Left renal cortex interstitium (tissue), 4 donors: Measurements from ENCODE around the gene PLA2G6. TPM values are rescaled to one million over a fixed set of nuclear protein-coding genes. Genes with fewer than 3 reads are reported as not detected.
"Not testable (repeated sequence)": the region's sequence is repeated elsewhere in the genome, so short reads cannot be mapped to it uniquely, and the experiment has no call there.

ENCODE experiments used
- DNase-seq, 4 donors: peaks; one replicate each; pipeline ENCODE4 v3.0.0-alpha.2; 2013; ENCODE audit warnings: low read depth in 4 of 4, low spot score in 2 of 4, missing footprints in 1 of 4
- polyA plus RNA-seq, 4 donors: library from polyadenylated mRNA; unstranded; fragments of 120-200 nt; gene quantifications; one replicate each; pipeline ENCODE4 v1.2.1, GENCODE V29; 2013; ENCODE audit not compliant: insufficient read length in 4 of 4

The PLA2G6 gene
- polyA plus RNA-seq, 4 donors, result 27.6 to 72.6 (median 49.3) TPM

DNA sequence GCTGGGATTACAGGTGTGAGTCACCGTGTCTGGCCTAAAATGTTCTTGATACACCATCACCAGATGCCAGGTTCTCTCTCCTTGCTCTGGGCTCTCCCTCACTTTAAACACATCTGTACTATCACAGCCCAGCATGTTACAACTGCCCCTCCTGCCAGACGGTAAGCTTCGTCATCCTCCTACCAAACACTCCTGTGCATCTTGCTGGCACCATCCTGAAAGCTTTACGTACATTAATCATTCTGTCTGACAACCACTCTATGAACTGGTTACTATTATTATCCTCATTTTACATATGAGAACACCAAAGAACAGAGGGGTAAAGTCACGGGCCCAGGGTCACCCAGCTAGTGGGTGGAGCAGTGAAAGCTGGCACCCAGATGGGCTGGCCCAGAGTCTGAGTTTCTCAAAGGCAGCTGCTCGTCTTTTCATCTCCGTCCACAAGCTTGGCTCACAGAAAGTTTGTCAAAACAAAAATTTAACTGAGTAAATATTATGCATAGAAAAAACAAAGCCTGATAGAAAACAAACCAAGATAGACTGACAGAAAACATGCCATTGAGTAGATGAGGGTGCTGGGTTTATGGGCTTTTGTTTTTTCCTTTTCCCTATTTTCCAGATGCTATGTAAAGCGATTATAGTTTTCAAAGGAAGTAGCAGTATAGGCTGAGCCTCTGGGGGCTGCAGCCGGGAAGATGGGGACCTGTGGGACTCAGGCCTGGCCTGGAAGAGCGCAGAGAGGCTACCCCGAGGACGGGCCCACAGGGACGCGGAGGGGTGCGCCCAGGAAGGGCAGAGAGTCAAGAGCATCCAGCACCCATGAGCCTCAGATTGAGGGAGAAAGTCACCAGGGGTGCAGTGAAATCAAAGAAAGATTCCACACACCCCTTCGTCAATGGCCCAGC, 9.5 kb downstream of the PLA2G6 start:
- no peak for DNase-seq

DNA sequence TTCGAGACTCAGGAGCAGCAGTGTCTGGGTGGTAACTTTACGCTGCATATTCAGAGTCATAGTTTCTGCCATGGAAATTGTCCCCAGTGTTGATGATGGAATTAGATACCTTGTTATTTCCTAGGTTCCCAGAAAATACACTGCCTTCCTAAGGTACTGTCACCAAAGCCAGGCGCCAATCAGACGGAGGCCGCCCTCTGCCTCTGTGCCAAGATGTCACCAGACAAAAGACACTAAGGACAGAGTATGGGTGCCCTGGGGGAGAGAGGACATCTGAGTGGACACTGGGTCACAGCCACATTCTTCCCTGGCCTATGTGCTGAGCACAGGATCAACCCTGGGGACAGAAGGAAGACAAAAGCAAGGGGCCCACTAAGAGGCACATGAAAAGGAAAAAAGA, 11.2 kb downstream of the PLA2G6 start:
- DNase-seq, result no peak

DNA sequence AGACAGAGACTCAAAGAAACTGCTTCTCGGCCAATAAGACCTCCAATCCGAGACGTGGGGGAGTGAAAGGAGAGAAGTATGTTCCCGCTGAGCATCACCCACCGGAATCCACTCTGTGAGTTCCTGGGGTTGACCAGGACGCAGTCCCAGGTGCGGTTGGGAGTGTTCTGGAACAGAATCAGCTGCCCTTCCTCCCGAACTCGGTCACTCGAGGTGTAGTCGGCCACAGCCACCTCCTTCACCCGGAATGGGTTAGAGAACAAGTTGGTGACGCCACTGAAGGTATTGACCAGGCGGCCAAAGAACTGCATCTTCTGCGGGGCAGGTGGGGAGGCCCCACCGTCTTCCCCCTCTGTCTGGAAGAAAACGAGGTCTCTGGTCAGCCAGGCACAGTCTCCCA, 12.5 kb downstream of the PLA2G6 start:
- DNase-seq, result no peak

DNA sequence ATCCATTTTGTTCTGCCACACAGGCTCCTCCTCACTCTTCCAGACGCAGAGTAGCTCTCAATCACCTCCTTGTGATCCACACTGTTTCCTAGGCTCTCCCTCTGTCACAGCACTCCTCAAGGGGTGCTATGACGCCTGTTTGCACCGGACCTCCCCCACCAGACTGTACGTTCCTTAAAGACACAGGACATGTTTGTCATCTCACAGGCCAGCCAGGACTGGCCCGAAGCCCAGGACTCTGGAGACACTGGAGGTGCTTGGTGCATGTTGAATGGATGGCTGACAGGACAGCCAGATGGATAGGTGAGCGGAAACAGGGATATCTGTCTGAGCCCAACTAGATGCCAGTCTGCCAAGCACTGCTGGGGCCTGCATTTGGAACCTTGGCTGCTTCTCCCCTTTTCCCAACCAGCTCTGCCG, 13.6 kb downstream of the PLA2G6 start:
- DNase-seq, result no peak

DNA sequence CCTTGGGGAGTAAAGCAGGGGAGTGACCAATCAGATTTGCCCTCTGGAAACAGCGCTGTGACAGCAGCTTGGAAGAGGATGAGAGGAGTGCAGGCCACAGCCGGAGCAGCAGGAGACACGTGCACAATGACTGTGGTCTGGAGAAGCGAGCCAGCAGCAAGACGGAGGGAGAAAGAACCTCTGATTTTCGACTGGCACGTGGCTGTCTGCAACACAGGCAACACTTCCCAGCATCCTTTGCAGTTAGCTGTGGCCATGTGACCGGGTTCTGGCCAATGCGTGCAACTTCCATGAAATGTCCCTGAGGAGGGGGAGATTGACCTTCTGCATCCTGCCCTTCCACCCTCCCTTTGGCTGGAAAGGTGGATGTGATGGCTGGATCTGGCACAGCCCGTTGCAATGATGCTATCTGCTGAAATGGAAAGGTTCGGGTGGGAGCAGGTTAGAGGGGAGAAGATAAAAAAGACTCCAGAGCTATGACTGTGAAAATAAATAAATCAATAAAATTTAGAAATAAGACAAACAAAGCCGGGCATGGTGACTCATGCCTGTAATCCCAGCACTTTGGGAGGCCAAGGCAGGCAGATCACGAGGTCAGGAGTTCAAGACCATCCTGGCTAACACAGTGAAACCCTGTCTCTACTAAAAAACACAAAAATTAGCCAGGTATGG, 15.6 kb downstream of the PLA2G6 start:
- DNase-seq, result no peak

DNA sequence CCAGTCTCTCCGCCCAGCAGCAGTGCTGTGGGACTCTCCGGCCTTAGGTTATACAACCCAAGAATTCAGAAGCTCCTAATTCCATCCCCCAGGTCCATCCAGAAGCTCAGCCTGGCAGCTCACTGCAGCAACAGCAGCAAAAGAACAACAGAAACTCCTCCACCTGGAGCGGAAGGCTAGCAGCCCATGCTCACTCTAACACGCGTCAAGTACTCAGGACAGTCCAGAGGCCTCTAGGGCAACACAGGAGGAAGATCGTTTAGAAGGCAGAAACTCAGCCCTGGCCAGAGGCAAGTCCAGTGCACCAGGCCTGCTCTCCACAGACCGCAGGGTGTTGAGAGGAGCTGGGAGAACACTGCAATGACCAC, 17.1 kb downstream of the PLA2G6 start:
- DNase-seq, result no peak

DNA sequence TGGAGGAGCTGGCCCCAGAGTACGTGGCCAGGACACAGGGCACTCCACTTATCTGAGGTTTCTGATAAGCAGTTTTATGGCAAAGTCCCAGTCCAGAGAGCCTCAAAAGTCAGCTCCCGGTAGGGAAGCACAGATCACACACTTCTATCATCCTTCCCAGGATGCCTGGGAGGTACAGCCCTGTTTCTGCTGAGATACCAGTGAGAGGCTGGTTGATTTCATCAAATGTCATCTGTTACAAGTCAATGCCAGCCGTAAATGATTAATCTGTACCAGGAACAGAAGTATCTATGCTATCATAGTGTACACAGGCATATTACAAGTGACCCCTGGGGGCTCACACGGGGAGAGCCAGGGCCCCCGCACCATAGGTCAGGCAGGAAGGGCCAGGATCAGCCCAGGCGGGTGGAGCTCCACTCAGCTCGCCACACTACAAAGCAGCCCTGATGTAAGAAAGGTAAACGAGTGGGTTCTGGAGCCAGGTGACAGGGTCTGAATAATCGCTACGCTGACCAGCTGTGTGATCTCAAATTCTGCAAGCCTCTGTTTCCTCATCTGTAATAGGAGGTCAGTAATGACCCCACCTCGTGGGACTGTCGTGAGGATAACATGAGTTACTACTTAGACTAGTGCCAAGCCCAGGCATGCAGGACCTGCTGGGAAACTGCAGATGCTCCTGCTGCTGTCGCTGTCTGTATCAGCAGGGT, 17.6 kb downstream of the PLA2G6 start:
- DNase-seq, result no peak

DNA sequence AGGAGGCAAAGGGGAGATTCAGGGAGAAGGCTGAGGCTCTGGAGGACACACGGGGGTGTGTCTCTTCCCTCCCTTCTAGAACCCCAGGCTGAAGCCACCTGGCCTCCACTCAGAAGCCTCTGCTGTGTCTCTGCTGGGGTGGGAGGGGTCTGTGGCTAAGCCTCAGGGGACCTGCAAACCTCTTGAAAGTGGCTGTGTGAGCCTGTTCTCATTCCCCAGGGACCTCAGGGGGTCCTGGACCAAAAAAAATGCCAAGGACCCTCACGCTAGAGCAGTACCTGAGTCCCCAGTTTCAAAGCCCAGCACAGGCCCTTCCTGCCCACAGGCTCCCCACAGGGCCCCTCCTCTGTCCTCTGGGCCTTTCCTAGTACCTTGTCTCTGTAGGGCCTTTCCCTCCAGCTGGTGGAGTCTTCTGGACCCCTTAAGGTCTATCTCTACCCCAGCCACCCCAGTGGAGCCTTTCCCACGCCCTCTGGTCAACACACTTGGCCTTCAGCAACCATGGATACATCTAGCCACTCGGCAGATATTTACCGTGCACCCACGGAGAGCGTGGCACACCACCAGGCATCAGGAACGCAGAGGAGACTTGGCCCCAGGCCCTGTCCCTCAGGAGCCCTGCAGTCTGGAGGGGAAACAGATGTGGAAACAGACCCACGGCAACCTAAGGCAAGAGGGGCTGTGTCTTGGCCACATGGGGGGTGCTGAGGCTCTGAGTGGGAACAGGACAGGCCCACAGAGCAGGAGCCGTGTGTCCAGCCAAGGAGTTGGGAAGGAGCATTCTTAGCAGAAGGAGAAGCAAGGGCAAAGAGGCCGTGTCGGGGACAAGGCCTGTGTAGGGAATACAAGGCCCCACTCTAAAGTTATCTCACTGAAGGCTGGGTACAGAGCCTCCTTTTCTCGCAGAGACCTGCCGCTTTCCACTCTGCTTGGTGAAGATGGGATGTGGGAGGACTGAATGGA, 18.5 kb downstream of the PLA2G6 start:
- DNase-seq, result no peak

DNA sequence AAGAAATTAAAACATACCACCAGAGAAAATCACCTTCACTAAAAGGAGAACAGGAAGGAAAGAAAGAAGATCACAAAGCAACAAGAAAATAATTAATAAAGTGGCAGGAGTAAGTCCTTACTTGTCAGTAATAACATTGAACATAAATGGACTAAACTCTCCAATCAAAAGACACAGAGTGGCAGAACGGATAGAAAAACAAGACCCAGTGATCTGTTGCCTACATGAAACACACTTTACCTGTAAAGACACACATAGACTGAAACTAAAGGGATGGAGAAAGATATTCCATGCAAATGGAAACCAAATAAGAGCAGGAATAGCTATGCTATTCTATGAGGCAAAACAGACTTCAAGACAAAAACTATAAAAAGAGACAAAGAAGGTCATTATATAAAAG, 25.9 kb downstream of the PLA2G6 start:
- no peak for DNase-seq

DNA sequence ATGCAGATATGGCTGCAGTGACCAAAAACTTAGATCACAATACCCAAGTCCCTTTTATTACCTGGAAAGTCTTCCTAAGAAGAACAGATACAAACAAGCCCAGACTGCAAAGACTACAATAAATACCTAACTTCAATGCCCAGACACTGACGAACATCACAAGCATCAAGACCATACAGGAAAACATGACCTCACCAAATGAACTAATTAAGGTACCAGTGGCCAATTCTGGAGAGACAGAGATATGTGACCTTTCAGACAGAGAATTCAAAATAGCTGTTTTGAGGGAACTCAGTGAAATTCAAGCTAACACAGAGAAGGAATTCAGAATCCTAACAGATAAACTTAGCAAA, 27.1 kb downstream of the PLA2G6 start:
- DNase-seq, result not testable (repeated sequence)

DNA sequence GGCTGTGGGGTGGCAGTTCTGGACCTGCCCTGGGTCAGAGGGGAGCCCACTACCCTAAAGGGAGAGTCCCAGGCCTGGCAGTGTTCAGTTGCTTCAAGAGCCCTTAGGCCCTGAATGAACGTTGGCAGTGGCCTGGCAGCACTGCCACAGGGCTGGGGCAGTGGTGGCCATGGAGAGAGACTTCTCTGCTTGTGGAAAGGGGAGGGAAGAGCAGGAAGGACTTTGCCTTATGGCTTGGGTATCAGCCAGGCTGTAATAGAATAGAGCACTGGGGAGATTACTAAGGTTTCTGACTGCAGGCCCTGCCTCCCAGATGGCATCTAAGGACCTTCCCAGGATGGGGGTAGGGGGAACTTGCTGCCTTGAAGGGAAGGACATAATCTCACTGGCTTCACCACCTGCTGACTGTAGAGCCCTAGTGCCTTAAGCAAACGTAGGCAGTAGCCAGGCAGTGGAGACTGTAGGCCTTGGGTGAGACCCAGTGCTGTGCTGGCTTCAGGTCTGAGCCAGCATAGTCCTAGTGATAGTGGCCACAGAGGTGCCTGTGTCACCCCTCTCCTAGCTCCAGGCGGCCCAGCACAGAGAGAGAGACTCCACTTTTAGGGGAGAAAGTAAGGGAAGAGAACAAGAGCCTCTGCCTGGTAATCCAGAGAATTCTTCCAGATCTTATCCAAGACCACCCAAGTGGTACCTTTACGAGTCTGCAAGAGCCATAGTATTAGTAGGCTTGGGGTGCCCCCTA, 27.6 kb downstream of the PLA2G6 start:
- DNase-seq, result no peak

DNA sequence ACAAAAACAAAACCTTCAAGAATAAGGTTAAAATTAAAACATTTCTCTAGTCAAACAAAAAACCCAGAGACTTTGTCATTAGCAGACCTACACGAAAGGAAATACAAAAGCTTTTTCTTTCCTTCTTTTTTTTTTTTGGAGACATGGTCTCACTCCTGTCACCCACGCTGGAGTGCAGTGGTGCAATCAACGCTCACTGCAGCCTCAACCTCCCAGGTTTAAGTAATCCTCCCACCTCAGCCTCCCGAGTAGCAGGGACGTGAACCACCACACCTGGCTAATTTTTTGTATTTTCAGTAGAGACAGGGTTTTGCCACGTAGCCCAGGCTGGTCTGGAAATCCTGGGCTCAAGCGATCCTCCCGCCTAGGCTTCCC, 30.5 kb downstream of the PLA2G6 start:
- no peak for DNase-seq

DNA sequence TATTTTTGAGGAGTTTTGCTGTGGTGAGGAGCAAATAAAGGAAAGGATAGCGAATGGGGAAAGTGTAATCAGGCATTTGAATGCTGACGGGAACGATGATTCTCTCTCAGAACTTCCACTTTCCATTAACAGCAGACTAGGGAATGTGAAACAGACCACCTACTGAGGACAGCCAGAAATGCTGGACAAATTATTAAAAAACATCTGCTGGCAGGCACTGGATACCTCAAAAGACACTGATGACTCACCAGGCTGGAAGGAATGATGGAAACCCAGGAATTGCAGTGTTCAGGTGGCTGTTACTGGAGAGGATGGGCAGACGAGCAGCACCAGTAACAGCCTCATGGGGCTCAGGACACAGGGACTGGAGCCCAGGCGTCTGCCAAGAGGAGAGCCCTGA, 33.4 kb downstream of the PLA2G6 start:
- DNase-seq, result no peak

DNA sequence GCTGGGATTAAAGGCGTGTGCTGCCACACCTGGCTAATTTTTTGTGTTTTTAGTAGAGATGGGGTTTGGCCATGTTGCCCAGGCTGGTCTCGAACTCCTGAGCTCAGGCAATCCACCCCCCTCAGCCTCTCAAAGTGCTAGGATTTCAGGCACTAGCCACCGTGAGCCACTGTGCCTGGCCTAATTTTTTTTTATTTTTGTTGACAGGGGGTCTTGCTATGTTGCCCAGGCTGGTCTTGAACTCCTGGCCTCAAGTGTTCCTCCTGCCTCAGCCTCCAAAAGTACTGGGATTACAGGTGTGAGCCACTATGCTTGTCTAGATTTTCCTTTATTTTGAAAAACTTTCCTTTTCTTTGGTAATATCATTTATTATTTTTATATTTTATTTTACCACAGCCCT, 35.5 kb downstream of the PLA2G6 start:
- not testable (repeated sequence) for DNase-seq

DNA sequence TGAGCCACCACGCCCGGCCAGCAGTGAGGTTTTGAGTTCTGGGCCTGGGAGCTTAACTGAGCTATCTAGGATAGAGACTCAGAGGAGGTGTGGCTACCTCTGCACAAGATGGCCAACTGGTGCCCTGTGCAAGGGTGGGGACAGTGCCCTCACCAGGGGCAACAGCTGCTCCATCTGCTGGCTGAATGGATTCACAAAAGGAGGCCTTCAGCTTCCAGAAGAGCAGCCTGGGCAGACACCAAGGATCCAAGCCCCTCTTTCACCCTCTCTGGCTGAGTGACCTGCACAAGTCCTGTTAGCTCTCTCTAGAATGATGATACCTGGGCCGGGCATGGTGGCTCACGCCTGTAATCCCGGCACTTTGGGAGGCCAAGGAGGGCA, 37.6 kb downstream of the PLA2G6 start:
- no peak for DNase-seq

DNA sequence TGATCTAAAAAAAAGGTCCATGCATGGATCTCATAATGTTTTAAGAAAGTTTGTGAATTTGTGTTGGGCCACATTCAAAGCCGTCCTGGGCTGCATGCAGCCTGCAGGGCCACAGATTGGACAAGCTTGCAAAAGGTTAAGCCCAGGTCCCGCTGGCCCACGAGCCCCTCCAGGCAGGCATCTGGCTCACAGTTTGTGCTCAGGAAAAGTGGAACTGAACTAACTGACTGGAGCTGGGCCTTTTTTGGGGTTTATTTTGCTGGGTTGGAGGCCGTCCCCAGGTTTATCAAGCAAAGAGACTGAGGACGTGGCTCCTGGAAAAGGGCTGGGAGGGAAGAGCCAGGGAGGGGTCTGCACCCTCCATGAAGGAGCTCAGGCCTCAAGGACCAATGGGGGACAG, 39.0 kb downstream of the PLA2G6 start:
- DNase-seq, result no peak

DNA sequence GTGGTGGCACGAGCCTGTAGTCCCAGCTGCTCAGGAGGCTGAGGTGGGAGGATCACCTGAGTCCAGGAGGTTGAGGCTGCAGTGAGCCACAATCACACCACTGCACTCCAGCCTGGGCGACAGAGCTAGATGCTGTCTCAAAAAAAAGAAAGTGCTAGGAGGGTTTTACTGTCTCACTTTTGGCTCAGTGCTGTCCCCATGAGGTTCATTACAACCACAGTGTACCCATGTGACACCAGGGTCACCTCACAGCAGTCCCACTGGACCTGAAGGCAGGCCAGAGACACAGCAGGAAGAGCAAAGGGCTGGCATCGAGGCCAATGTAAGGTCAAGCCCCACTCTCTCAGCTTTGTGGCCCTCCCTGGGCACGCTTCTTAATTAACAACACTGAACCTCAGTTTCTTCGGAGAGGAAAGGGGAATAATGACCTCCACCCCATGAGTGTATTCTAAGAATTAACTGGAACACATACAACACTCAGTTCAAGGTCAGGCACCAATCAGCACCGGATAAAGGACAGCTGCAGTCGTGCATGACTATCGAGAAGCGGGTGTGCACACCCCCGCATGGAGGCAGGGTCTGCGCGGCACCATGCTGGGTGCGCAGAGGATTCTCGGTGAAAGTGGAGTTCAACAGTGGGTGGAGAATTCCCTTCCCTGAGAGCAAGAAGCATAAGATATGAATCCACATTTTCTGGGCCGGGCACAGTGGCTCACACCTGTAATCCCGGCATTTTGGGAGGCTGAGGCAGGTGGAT, 40.2 kb downstream of the PLA2G6 start:
- no peak for DNase-seq

DNA sequence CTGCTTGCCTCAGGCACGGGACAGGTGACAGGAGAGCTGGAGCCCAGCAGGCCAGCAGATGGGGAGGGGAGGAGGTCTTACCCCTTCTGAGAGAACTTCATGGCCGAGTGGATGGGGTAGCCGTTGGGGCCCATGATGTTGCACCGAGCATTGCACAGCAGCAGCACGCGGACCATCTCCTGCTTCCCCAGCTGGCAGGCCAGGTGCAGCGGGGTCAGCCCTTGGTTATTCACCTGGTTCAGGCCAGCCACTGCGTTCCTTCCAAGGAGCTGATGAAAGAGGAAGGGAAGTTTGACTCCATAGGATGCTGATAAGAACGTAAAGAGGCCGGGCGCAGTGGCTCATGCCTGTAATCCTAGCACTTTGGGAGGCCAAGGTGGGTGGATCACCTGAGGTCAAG, 41.7 kb downstream of the PLA2G6 start:
- DNase-seq, result no peak

DNA sequence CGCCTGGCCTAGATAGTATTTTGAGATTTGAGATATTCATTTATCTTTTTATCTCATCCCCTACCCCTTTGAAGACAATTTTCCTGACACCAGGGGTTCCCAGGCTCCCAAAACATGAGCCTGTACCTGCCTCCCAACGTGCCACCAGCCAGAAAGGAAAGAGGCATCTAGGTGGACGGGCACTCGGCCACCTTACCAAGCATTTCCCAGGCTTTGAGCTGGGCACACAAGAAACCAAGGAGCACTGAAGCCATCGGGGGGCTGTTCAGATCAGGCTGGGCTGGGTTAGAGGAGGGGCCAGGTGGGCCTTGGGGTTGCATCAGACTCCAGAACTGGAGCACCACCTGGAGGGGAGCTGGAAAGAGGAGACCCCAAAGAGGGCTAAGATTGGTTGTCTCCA, 42.7 kb downstream of the PLA2G6 start:
- no peak for DNase-seq
